H1 (cell line): ENCODE results near the gene MLKL.

Experiments used
- EP300 ChIP-seq, 2 experiments: IDR thresholded peaks; 1 replicate in 1 of 2; 2 replicates in 1 of 2; pipeline ENCODE4 v1.6.1; 2011 to 2012; ENCODE audit warnings: low read depth in 2 of 2, low read length in 2 of 2, mild to moderate bottlenecking in 2 of 2, borderline replicate concordance in 1 of 2, inconsistent platforms in 1 of 2, moderate library complexity in 1 of 2
- EZH2 ChIP-seq: fragments of 200-600 bp; sonication (generic); IDR thresholded peaks from 2 replicates; pipeline ENCODE4 v1.7.1; 2012; ENCODE audit warnings: low read depth, mild to moderate bottlenecking, moderate library complexity, low read length, inconsistent platforms; ENCODE audit not compliant: severe bottlenecking
- GTF2F1 ChIP-seq: IDR thresholded peaks from 2 replicates; pipeline ENCODE4 v1.6.1; 2012; ENCODE audit warnings: low read depth, low read length, improper control_type of control experiment, borderline replicate concordance
- HDAC2 ChIP-seq, 2 experiments: fragments of 300-600 bp in 1 of 2; sonication (generic) in 1 of 2; IDR thresholded peaks; 2 replicates each; pipeline ENCODE4 v1.6.1; 2011 to 2012; ENCODE audit warnings: low read depth in 2 of 2, low read length in 2 of 2, mild to moderate bottlenecking in 2 of 2, moderate library complexity in 2 of 2, borderline replicate concordance in 1 of 2, inconsistent platforms in 1 of 2
- JUND ChIP-seq: IDR thresholded peaks from 2 replicates; pipeline ENCODE4 v1.6.1; 2011; ENCODE audit warnings: mild to moderate bottlenecking, improper control_type of control experiment, low read length
- NRF1 ChIP-seq: IDR thresholded peaks from 2 replicates; pipeline ENCODE4 v1.6.1; 2011; ENCODE audit warnings: mild to moderate bottlenecking, low read depth, low read length, improper control_type of control experiment
- POLR2A ChIP-seq, 2 experiments: IDR thresholded peaks; 1 replicate in 1 of 2; 2 replicates in 1 of 2; pipeline ENCODE4 v1.6.1; 2011; ENCODE audit warnings: low read depth in 2 of 2, low read length in 2 of 2, mild to moderate bottlenecking in 2 of 2; ENCODE audit errors: control extremely low read depth in 1 of 2
- RNF2 ChIP-seq: fragments of 200-900, 300-1000 bp; sonication (generic); IDR thresholded peaks from 2 replicates; pipeline ENCODE4 v1.7.1; 2016; ENCODE audit warnings: borderline replicate concordance, low read depth, mild to moderate bottlenecking, antibody characterized with exemption, low read length; ENCODE audit not compliant: poor library complexity, severe bottlenecking; ENCODE audit errors: missing control alignments
- SIN3A ChIP-seq, 2 experiments: IDR thresholded peaks in 1 of 2; conservative IDR thresholded peaks in 1 of 2; 2 replicates each; pipeline ENCODE4 v1.6.1; 2011 to 2012; ENCODE audit warnings: low read length in 2 of 2, improper control_type of control experiment in 1 of 2, low read depth in 1 of 2, mild to moderate bottlenecking in 1 of 2
- SP1 ChIP-seq: IDR thresholded peaks from 2 replicates; pipeline ENCODE4 v1.6.1; 2011; ENCODE audit warnings: low read depth, low read length
- SUZ12 ChIP-seq: fragments of 200-600 bp; sonication (generic); IDR thresholded peaks from 2 replicates; pipeline ENCODE4 v1.6.1; 2012; ENCODE audit warnings: mild to moderate bottlenecking, inconsistent platforms, low read length, moderate library complexity, mixed read lengths
- TF ChIP-seq, protein P1 (sequence below), 3 experiments: IDR thresholded peaks; 1 replicate in 2 of 3; 2 replicates in 1 of 3; pipeline versions ENCODE4 v1.5.1 to v1.6.1; 2011; ENCODE audit warnings: low read length in 3 of 3, mild to moderate bottlenecking in 3 of 3, inconsistent platforms in 2 of 3, low read depth in 1 of 3, moderate library complexity in 1 of 3; ENCODE audit not compliant: insufficient read depth in 1 of 3; ENCODE audit errors: control extremely low read depth in 1 of 3
- TF ChIP-seq, protein P2 (sequence below): IDR thresholded peaks from 2 replicates; pipeline ENCODE4 v1.6.1; 2011; ENCODE audit warnings: low read length, improper control_type of control experiment

DNA sequence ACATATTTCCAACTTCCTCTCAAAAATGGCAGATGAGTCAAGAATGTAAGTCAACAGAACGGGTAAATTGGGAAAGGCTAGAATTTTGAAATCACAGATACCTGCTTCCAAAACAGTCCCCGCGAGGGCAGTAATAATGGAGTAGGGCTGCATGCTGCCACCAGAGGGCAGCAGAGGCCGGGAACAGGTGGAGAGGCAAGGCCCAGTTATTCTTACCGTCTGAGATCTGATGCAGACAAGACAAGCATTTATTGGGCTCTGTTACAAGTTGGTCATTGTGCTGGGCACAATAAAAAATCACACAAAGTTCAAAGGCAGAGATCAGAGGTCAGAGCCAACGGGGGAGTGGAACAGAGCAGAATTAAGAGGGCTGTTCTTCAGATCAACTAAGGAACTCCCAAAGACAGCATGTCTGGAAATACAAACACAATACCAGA is 8.8 kb upstream of the MLKL start:
- TF ChIP-seq POLR2A (IDR thresholded peaks at IDR 0.05; ENCODE audit: control extremely low read depth in 1 of 2, low read depth in 2 of 2, low read length in 2 of 2) = no peak
- TF ChIP-seq GTF2F1 = no peak
- no peak for TF ChIP-seq EZH2
- TF ChIP-seq SIN3A (conservative IDR thresholded peaks at IDR 0.05 in 1 of 2, IDR thresholded peaks at IDR 0.05 in 1 of 2; ENCODE audit: low read depth in 1 of 2, low read length in 2 of 2) = no peak
- TF ChIP-seq, protein P1, sequence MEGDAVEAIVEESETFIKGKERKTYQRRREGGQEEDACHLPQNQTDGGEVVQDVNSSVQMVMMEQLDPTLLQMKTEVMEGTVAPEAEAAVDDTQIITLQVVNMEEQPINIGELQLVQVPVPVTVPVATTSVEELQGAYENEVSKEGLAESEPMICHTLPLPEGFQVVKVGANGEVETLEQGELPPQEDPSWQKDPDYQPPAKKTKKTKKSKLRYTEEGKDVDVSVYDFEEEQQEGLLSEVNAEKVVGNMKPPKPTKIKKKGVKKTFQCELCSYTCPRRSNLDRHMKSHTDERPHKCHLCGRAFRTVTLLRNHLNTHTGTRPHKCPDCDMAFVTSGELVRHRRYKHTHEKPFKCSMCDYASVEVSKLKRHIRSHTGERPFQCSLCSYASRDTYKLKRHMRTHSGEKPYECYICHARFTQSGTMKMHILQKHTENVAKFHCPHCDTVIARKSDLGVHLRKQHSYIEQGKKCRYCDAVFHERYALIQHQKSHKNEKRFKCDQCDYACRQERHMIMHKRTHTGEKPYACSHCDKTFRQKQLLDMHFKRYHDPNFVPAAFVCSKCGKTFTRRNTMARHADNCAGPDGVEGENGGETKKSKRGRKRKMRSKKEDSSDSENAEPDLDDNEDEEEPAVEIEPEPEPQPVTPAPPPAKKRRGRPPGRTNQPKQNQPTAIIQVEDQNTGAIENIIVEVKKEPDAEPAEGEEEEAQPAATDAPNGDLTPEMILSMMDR (IDR thresholded peaks at IDR 0.05; ENCODE audit: control extremely low read depth in 1 of 3, insufficient read depth in 1 of 3, low read depth in 1 of 3, low read length in 3 of 3) = peak; percentile 92 to 98 (median 95)
- no peak for TF ChIP-seq HDAC2 (IDR thresholded peaks at IDR 0.05; ENCODE audit: borderline replicate concordance in 1 of 2, low read depth in 2 of 2, low read length in 2 of 2)
- no peak for TF ChIP-seq JUND
- no peak for TF ChIP-seq RNF2
- TF ChIP-seq NRF1 = no peak
- no peak for TF ChIP-seq SUZ12
- TF ChIP-seq EP300 (IDR thresholded peaks at IDR 0.05; ENCODE audit: borderline replicate concordance in 1 of 2, low read depth in 2 of 2, low read length in 2 of 2) = no peak
- TF ChIP-seq, protein P2, sequence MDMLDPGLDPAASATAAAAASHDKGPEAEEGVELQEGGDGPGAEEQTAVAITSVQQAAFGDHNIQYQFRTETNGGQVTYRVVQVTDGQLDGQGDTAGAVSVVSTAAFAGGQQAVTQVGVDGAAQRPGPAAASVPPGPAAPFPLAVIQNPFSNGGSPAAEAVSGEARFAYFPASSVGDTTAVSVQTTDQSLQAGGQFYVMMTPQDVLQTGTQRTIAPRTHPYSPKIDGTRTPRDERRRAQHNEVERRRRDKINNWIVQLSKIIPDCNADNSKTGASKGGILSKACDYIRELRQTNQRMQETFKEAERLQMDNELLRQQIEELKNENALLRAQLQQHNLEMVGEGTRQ = no peak
- no peak for TF ChIP-seq SP1
